HCT116 (cell line): ENCODE measurements around the gene TBC1D1. TPM values are rescaled to one million over a fixed set of nuclear protein-coding genes. Genes with fewer than 3 reads are reported as not detected.

Experiments used
- ATAC-seq: fragments of 200-7000 bp; cut with Tn5 transposase; 2 replicates; pipeline ENCODE4 v1.9.1; 2020; ENCODE audit warnings: mild to moderate bottlenecking, moderate library complexity
- BruUV-seq: library from RNA; stranded (reverse); fragments of 400-500 nt; replicated peaks from 2 replicates; lab custom pipeline; 2021; lab: Mats Ljungman, UMichigan
- CTCF ChIA-PET: fragments of 300-600 bp; sonication (Branson Sonifier 250); formaldehyde crosslinking; loops from one replicate; lab custom pipeline; 2021; ENCODE audit warnings: antibody characterized with exemption; lab: Charles Lee
- POLR2A ChIA-PET: fragments of 300-600, 350-600 bp; sonication (Branson Sonifier 250); formaldehyde crosslinking; loops from one replicate; lab custom pipeline; 2021; ENCODE audit warnings: antibody characterized with exemption; lab: Charles Lee
- RAD21 ChIA-PET, 2 experiments: fragments of 300-600 bp; sonication (Branson Sonifier 250); formaldehyde crosslinking; loops; one replicate each; lab custom pipeline; 2023; ENCODE audit warnings: low total read pairs in 2 of 2; ENCODE audit not compliant: uncharacterized antibody in 2 of 2, unreplicated experiment in 2 of 2, low non-redundant PET in 1 of 2; lab: Charles Lee
- DNase-seq: peaks from one replicate; pipeline ENCODE4 v3.0.0-alpha.2; 2010; ENCODE audit warnings: low read depth, low spot score
- H2AFZ ChIP-seq: fragments of 200-600 bp; shearing (Covaris generic), sonication (generic); 2 replicates; pipeline ENCODE4 v1.6.1; 2017; ENCODE audit warnings: low read depth, mixed run types, mixed read lengths, antibody characterized with exemption, low read length; ENCODE audit not compliant: poor library complexity, severe bottlenecking
- H3K27ac ChIP-seq: 2 replicates; pipeline ENCODE4 v1.5.1; 2012; ENCODE audit warnings: low read depth, low read length
- H3K27me3 ChIP-seq: fragments of 200-600 bp; sonication (generic); 2 replicates; pipeline ENCODE4 v1.6.1; 2016; ENCODE audit warnings: mixed run types, low read length, mixed read lengths; ENCODE audit not compliant: insufficient read depth
- H3K36me3 ChIP-seq, 2 experiments: fragments of 200-500 bp in 1 of 2; fragments of 200-600 bp in 1 of 2; sonication (Bioruptor generic) in 1 of 2; sonication (generic) in 1 of 2; 2 replicates each; pipeline versions ENCODE4 v1.5.1 to v1.6.1; 2014 to 2016; ENCODE audit warnings: low read length in 2 of 2, inconsistent platforms in 1 of 2, mixed read lengths in 1 of 2, mixed run types in 1 of 2; ENCODE audit not compliant: insufficient read depth in 2 of 2, control insufficient read depth in 1 of 2
- H3K4me1 ChIP-seq, 2 experiments: fragments of 200-600 bp in 1 of 2; sonication (generic) in 1 of 2; 2 replicates each; pipeline versions ENCODE4 v1.5.1 to v1.6.1; 2012 to 2017; ENCODE audit warnings: low read length in 2 of 2, inconsistent platforms in 1 of 2, mild to moderate bottlenecking in 1 of 2, mixed read lengths in 1 of 2, mixed run types in 1 of 2, moderate library complexity in 1 of 2; ENCODE audit not compliant: insufficient read depth in 2 of 2, control insufficient read depth in 1 of 2
- H3K4me2 ChIP-seq: fragments of 200-600 bp; sonication (generic); 2 replicates; pipeline ENCODE4 v1.6.1; 2017; ENCODE audit warnings: mixed run types, low read length, mixed read lengths
- H3K4me3 ChIP-seq, 2 experiments: fragments of 200-600 bp in 1 of 2; sonication (generic) in 1 of 2; replicated peaks in 1 of 2; 2 replicates each; pipeline ENCODE4 v1.5.1; 2011 to 2016; ENCODE audit warnings: low read length in 2 of 2, control low read depth in 1 of 2, low read depth in 1 of 2, mild to moderate bottlenecking in 1 of 2, mixed read lengths in 1 of 2, mixed run types in 1 of 2
- H3K79me2 ChIP-seq: fragments of 200-600 bp; sonication (generic); 2 replicates; pipeline ENCODE4 v1.6.1; 2017; ENCODE audit warnings: mild to moderate bottlenecking, mixed run types, low read length, moderate library complexity, mixed read lengths; ENCODE audit not compliant: insufficient read depth
- H3K9ac ChIP-seq: fragments of 200-600 bp; sonication (generic); 2 replicates; pipeline ENCODE4 v1.6.1; 2016; ENCODE audit warnings: low read length, mixed read lengths
- H3K9me2 ChIP-seq: fragments of 200-600 bp; sonication (generic), shearing (Covaris generic); 2 replicates; pipeline ENCODE4 v1.6.1; 2017; ENCODE audit warnings: mixed run types, mild to moderate bottlenecking, moderate library complexity; ENCODE audit not compliant: insufficient read depth
- H3K9me3 ChIP-seq, 2 experiments: fragments of 200-500 bp in 1 of 2; fragments of 200-600 bp in 1 of 2; sonication (Bioruptor generic) in 1 of 2; sonication (generic) in 1 of 2; 2 replicates each; pipeline ENCODE4 v1.6.1; 2014 to 2017; ENCODE audit warnings: low read length in 2 of 2, mixed read lengths in 2 of 2, inconsistent platforms in 1 of 2, low read depth in 1 of 2, mild to moderate bottlenecking in 1 of 2, mixed run types in 1 of 2, moderate library complexity in 1 of 2; ENCODE audit not compliant: control insufficient read depth in 1 of 2, insufficient read depth in 1 of 2
- H4K20me1 ChIP-seq: fragments of 200-600 bp; sonication (generic), shearing (Covaris generic); 2 replicates; pipeline ENCODE4 v1.6.1; 2017; ENCODE audit warnings: mixed run types, mild to moderate bottlenecking, moderate library complexity; ENCODE audit not compliant: insufficient read depth
- CBX3 ChIP-seq: IDR thresholded peaks from 2 replicates; pipeline ENCODE4 v1.6.1; 2012; ENCODE audit warnings: low read depth
- EGR1 ChIP-seq: IDR thresholded peaks from 2 replicates; pipeline ENCODE4 v1.6.1; 2012; ENCODE audit warnings: low read depth
- FOSL1 ChIP-seq: IDR thresholded peaks from 2 replicates; pipeline ENCODE4 v1.6.1; 2012; ENCODE audit warnings: low read depth
- TCF7L2 ChIP-seq: IDR thresholded peaks from 2 replicates; pipeline ENCODE4 v1.7.0; 2011; ENCODE audit warnings: borderline replicate concordance, inconsistent platforms; ENCODE audit not compliant: insufficient read depth, insufficient read length; ENCODE audit errors: extremely low read depth
- intact Hi-C: fragments of 100-400 bp; cut with micrococcal nuclease; formaldehyde crosslinking; loops from 2 replicates; pipeline ENCODE4 v1.10.0; 2022
- total RNA-seq: library from RNA; stranded (reverse); gene quantifications from one replicate; pipeline ENCODE4 v1.2.1, GENCODE V29; 2021; ENCODE audit not compliant: unreplicated experiment
- TF ChIP-seq, protein P1 (sequence below): IDR thresholded peaks from 2 replicates; pipeline ENCODE4 v1.6.1; 2012; ENCODE audit warnings: low read depth
- TF ChIP-seq, protein P2 (sequence below): IDR thresholded peaks from 2 replicates; pipeline ENCODE4 v1.6.1; 2011; ENCODE audit warnings: mild to moderate bottlenecking, low read length, moderate library complexity; ENCODE audit not compliant: insufficient replicate concordance; ENCODE audit errors: extremely low read depth

The TBC1D1 gene
- total RNA-seq, 1 experiment from 2014 or later: 82.7 TPM

DNA sequence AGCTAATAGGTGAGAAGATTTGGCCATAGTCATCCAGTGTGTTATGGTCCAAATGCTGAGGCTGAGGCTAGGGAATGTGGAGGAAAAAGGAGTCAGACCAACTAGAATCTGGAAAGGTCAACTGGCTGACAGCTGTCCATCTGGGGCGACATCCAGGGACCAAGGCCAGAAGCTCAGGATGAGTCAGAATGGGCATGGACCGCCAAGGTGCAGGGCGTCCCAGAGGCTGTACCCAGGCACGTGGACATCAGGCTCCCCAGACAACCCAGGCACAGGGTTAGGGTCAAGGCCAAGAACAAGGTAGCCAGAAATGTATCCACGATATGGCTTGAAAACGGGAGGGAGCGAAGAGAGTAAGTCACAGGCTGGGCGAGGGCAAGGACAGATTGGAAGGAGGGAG lies 43.2 kb downstream of the TBC1D1 start:
- H3K4me1 ChIP-seq: no peaks in the 10 kb centered on the region
- H2AFZ ChIP-seq: no peak overlapping the region
- no peak overlapping the region for H3K4me3 ChIP-seq
- no peak overlapping the region for H3K27ac ChIP-seq
- H3K4me2 ChIP-seq: no peak overlapping the region
- BruUV-seq: no TSS peak
- no peak for DNase-seq
- ChIA-PET CTCF (no interaction called here), RAD21 (no interaction called here), POLR2A (no interaction called here)
- H3K9me3 ChIP-seq: no peaks in the 10 kb centered on the region
- no peak for ATAC-seq
- TF ChIP-seq TCF7L2 (no peak), EGR1 (no peak), CBX3 (no peak), FOSL1 (no peak)
- TF ChIP-seq, protein P1, sequence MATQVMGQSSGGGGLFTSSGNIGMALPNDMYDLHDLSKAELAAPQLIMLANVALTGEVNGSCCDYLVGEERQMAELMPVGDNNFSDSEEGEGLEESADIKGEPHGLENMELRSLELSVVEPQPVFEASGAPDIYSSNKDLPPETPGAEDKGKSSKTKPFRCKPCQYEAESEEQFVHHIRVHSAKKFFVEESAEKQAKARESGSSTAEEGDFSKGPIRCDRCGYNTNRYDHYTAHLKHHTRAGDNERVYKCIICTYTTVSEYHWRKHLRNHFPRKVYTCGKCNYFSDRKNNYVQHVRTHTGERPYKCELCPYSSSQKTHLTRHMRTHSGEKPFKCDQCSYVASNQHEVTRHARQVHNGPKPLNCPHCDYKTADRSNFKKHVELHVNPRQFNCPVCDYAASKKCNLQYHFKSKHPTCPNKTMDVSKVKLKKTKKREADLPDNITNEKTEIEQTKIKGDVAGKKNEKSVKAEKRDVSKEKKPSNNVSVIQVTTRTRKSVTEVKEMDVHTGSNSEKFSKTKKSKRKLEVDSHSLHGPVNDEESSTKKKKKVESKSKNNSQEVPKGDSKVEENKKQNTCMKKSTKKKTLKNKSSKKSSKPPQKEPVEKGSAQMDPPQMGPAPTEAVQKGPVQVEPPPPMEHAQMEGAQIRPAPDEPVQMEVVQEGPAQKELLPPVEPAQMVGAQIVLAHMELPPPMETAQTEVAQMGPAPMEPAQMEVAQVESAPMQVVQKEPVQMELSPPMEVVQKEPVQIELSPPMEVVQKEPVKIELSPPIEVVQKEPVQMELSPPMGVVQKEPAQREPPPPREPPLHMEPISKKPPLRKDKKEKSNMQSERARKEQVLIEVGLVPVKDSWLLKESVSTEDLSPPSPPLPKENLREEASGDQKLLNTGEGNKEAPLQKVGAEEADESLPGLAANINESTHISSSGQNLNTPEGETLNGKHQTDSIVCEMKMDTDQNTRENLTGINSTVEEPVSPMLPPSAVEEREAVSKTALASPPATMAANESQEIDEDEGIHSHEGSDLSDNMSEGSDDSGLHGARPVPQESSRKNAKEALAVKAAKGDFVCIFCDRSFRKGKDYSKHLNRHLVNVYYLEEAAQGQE: no peak
- TF ChIP-seq, protein P2, sequence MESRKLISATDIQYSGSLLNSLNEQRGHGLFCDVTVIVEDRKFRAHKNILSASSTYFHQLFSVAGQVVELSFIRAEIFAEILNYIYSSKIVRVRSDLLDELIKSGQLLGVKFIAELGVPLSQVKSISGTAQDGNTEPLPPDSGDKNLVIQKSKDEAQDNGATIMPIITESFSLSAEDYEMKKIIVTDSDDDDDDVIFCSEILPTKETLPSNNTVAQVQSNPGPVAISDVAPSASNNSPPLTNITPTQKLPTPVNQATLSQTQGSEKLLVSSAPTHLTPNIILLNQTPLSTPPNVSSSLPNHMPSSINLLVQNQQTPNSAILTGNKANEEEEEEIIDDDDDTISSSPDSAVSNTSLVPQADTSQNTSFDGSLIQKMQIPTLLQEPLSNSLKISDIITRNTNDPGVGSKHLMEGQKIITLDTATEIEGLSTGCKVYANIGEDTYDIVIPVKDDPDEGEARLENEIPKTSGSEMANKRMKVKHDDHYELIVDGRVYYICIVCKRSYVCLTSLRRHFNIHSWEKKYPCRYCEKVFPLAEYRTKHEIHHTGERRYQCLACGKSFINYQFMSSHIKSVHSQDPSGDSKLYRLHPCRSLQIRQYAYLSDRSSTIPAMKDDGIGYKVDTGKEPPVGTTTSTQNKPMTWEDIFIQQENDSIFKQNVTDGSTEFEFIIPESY: no peak
- no peaks in the 10 kb centered on the region for H3K79me2 ChIP-seq
- H4K20me1 ChIP-seq: no peaks in the 10 kb centered on the region
- H3K9ac ChIP-seq: no peak overlapping the region
- H3K36me3 ChIP-seq: no peaks in the 10 kb centered on the region
- intact Hi-C loops: no loop called here
- H3K27me3 ChIP-seq: no peaks in the 10 kb centered on the region
- H3K9me2 ChIP-seq: no peaks in the 10 kb centered on the region
